HepG2 (cell line): Measurements from ENCODE around the gene BAHCC1. TPM values are rescaled to one million over a fixed set of nuclear protein-coding genes. Genes with fewer than 3 reads are reported as not detected.

Experiments
- ATAC-seq: fragments of 200-7000 bp; cut with Tn5 transposase; 3 replicates; pipeline ENCODE4 v1.9.1; 2020; ENCODE audit warnings: mild to moderate bottlenecking, moderate library complexity
- BruUV-seq: library from RNA; stranded (reverse); fragments of 400-500 nt; replicated peaks from 2 replicates; lab custom pipeline; 2021; lab: Mats Ljungman, UMichigan
- CTCF ChIA-PET: fragments of 300-600 bp; formaldehyde crosslinking; extraction: SDS; loops from one replicate; lab custom pipeline; 2021; ENCODE audit warnings: low total read pairs, inconsistent platforms, low intra/inter-chr PET ratio; lab: Yijun Ruan, JAX
- POLR2A ChIA-PET: fragments of 350-600 bp; sonication (Branson Sonifier 250); formaldehyde crosslinking; loops from one replicate; lab custom pipeline; 2020; ENCODE audit warnings: antibody characterized with exemption, inconsistent platforms; lab: Yijun Ruan, JAX
- DNase-seq: peaks from one replicate; pipeline ENCODE4 v3.0.0-alpha.2; 2015; ENCODE audit warnings: low spot score
- FAIRE-seq: peaks from 3 replicates; lab custom pipeline; 2011; peaks lifted over from hg19 to GRCh38; lab: Jason Lieb, UNC
- H2AFZ ChIP-seq: one replicate; pipeline ENCODE4 v1.6.1; 2011; ENCODE audit warnings: low read length, inconsistent platforms
- H3K27ac ChIP-seq: fragments of 300-600 bp; 3 replicates; pipeline ENCODE4 v1.8.0; 2011; ENCODE audit warnings: mixed run types, mild to moderate bottlenecking, mixed read lengths, low read length, inconsistent platforms; ENCODE audit not compliant: insufficient read depth; ENCODE audit errors: extremely low read length
- H3K27me3 ChIP-seq, 2 experiments: fragments of 200-600 bp in 1 of 2; 2 replicates in 1 of 2; 3 replicates in 1 of 2; pipeline versions ENCODE4 v1.6.0 to v1.8.0; 2011; ENCODE audit warnings: low read length in 2 of 2, mild to moderate bottlenecking in 2 of 2, moderate library complexity in 2 of 2, inconsistent platforms in 1 of 2; ENCODE audit not compliant: insufficient read depth in 2 of 2, control insufficient read depth in 1 of 2
- H3K36me3 ChIP-seq, 2 experiments: fragments of 200-600 bp in 1 of 2; replicated peaks in 1 of 2; 2 replicates in 1 of 2; 3 replicates in 1 of 2; pipeline versions ENCODE4 v1.5.1 to v1.8.0; 2011; ENCODE audit warnings: low read length in 2 of 2, inconsistent platforms in 1 of 2; ENCODE audit not compliant: insufficient read depth in 2 of 2, control insufficient read depth in 1 of 2
- H3K4me1 ChIP-seq: 2 replicates; pipeline ENCODE4 v1.5.1; 2012; ENCODE audit warnings: low read length, inconsistent platforms; ENCODE audit not compliant: insufficient read depth
- H3K4me2 ChIP-seq: 2 replicates; pipeline ENCODE4 v1.6.0; 2011; ENCODE audit warnings: low read depth, low read length, inconsistent platforms
- H3K4me3 ChIP-seq, 3 experiments: fragments of 200-600 bp in 1 of 3; sonication (generic), shearing (Covaris generic) in 1 of 3; replicated peaks in 1 of 3; 2 replicates each; pipeline ENCODE4 v1.5.1; 2011 to 2016; ENCODE audit warnings: low read length in 3 of 3, inconsistent platforms in 2 of 3, low read depth in 2 of 3, mild to moderate bottlenecking in 2 of 3, control low read depth in 1 of 3, mixed read lengths in 1 of 3; ENCODE audit not compliant: insufficient read depth in 1 of 3
- H3K79me2 ChIP-seq: one replicate; pipeline ENCODE4 v1.6.1; 2011; ENCODE audit warnings: low read length, inconsistent platforms; ENCODE audit not compliant: insufficient read depth
- H3K9ac ChIP-seq: 2 replicates; pipeline ENCODE4 v1.6.0; 2011; ENCODE audit warnings: mild to moderate bottlenecking, low read depth, low read length, inconsistent platforms; ENCODE audit not compliant: insufficient read depth
- H3K9me3 ChIP-seq: 2 replicates; pipeline ENCODE4 v1.5.1; 2012; ENCODE audit warnings: mild to moderate bottlenecking, low read length
- H4K20me1 ChIP-seq: 2 replicates; pipeline ENCODE4 v1.6.0; 2011; ENCODE audit warnings: inconsistent platforms, mild to moderate bottlenecking, low read length, moderate library complexity; ENCODE audit not compliant: insufficient read depth
- AGO2 ChIP-seq: fragments of 200-400 bp; formaldehyde crosslinking; optimal IDR thresholded peaks from 2 replicates; pipeline ENCODE3; 2017; ENCODE audit warnings: mild to moderate bottlenecking, low read depth, low read length, moderate library complexity
- DNMT1 ChIP-seq: sonication (generic); formaldehyde crosslinking; IDR thresholded peaks from 2 replicates; pipeline ENCODE4 v1.5.1; 2020; ENCODE audit warnings: mild to moderate bottlenecking, missing genetic modification reagents
- whole genome bisulfite sequencing: methylation state at CpG from one replicate; pipeline ENCODE4 v1.1.6; 2017; ENCODE audit warnings: low lambda C conversion rate; 5-methylcytosine and 5-hydroxymethylcytosine counted together
- in situ Hi-C: cut with HindIII; loops from 2 replicates; pipeline ENCODE4 v1.10.0; 2017; ENCODE audit warnings: low pct_unique_long_range_greater_than_20kb; ENCODE audit not compliant: extremely low pct_ligation_motif_present
- intact Hi-C: fragments of 100-400 bp; cut with micrococcal nuclease; formaldehyde crosslinking; loops from one replicate; pipeline ENCODE4 v1.10.0; 2022; ENCODE audit not compliant: unreplicated experiment
- polyA plus RNA-seq, 8 experiments: library from polyadenylated mRNA; depleted of rRNA in 3 of 8; stranded (reverse) in 7 of 8; unstranded in 1 of 8; fragments of >200 nt; fragmentation: Illumina TruSeq in 4 of 8; extraction: Trizol in 4 of 8; gene quantifications; 2 replicates each; pipeline versions ENCODE4 v1.2.1 to v1.2.3, GENCODE V29; 2011 to 2016; ENCODE audit warnings: low read depth in 4 of 8, missing spikeins in 1 of 8, mixed read lengths in 1 of 8; ENCODE audit not compliant: insufficient read depth in 1 of 8
- total RNA-seq, 5 experiments: library from RNA; depleted of rRNA; stranded (reverse); fragments of >200 nt; fragmentation: Illumina TruSeq; extraction: Trizol; gene quantifications; 2 replicates each; pipeline ENCODE4 v1.2.3, GENCODE V29; 2016; ENCODE audit warnings: low read depth in 1 of 5
- TF ChIP-seq, protein P1 (sequence below): sonication (generic); formaldehyde crosslinking; conservative IDR thresholded peaks from 2 replicates; pipeline ENCODE4 v1.8.0; 2022; ENCODE audit warnings: mild to moderate bottlenecking, moderate library complexity, missing genetic modification reagents
- TF ChIP-seq, protein P2 (sequence below): sonication (generic); formaldehyde crosslinking; IDR thresholded peaks from 2 replicates; pipeline ENCODE4 v1.8.1; 2023; ENCODE audit warnings: mild to moderate bottlenecking, moderate library complexity, missing genetic modification reagents

BAHCC1 gene
- total and polyA plus RNA-seq, 2 of the 13 experiments (the other 11 are each of a cell fraction or from before 2014, with no cell fraction given): 1.4 to 1.7 TPM

DNA sequence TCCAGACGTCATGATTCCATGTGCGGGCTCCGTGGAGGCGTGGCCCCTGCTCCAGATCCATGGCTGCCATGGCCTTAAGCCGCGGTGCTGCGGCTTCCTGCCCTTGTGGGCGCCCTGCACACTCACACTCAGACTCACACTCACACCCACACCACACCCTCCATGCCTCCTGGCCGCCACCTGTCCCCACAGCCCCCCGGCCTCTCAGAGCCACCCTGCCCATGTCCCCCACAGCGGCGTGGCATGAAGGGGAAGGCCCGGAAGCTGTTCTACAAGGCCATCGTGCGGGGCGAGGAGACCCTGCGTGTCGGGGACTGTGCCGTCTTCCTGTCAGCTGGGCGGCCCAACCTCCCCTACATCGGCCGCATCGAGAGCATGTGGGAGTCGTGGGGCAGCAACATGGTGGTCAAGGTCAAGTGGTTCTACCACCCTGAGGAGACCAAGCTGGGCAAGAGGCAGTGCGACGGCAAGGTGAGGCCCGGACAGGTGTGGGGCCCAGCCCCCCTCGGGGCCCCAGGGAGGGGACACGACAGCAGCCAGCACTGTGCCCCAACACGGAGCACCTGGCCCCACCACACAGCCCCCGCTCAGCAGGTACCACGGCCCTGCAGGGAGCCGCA, 67.4 kb downstream of the BAHCC1 start:
- no peak for ATAC-seq
- H3K79me2 ChIP-seq: no peaks in the 10 kb centered on the region
- ChIA-PET POLR2A (no interaction called here), CTCF (no interaction called here)
- no peak overlapping the region for H3K4me2 ChIP-seq
- 86% methylated on average over 16 of the region's 33 CpGs for WGBS
- intact Hi-C loops (no loop called here), in situ Hi-C loops (no loop called here)
- no peak overlapping the region for H3K9ac ChIP-seq
- H2AFZ ChIP-seq: no peak overlapping the region
- no peaks in the 10 kb centered on the region for H4K20me1 ChIP-seq
- no peak for DNase-seq
- peaks cover 26% of the 10 kb centered on the region for H3K4me1 ChIP-seq
- no TSS peak for BruUV-seq
- no peaks in the 10 kb centered on the region for H3K9me3 ChIP-seq
- H3K27ac ChIP-seq: no peak overlapping the region
- FAIRE-seq: no peak
- TF ChIP-seq DNMT1 (0 out of 2 replicates have a peak, but pooled peaks have one; percentile 26), AGO2 (peak; percentile 26)
- TF ChIP-seq, protein P1, sequence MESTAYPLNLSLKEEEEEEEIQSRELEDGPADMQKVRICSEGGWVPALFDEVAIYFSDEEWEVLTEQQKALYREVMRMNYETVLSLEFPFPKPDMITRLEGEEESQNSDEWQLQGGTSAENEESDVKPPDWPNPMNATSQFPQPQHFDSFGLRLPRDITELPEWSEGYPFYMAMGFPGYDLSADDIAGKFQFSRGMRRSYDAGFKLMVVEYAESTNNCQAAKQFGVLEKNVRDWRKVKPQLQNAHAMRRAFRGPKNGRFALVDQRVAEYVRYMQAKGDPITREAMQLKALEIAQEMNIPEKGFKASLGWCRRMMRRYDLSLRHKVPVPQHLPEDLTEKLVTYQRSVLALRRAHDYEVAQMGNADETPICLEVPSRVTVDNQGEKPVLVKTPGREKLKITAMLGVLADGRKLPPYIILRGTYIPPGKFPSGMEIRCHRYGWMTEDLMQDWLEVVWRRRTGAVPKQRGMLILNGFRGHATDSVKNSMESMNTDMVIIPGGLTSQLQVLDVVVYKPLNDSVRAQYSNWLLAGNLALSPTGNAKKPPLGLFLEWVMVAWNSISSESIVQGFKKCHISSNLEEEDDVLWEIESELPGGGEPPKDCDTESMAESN (CRISPR knock-in tag): no peak
- TF ChIP-seq, protein P2, sequence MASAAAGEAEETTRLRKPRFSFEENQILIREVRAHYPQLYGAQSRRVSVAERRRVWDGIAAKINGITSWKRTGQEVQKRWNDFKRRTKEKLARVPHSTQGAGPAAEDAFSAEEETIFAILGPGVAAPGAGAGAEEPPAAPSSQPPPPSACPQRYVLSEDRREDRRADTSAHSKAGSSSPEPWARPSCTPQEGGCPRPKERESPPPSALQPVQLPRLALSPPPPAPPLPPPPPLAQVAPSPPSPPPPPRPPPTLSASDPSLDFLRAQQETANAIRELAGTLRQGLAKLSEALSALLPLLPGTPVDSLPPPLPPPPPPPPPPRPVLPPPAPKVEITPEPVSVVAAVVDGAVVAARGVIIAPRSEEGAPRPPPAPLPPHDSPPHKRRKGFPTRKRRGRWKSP: no peak
- H3K27me3 ChIP-seq: peaks cover 1 to 5% of the 10 kb centered on the region in 2 experiments; a peak in 4 of 5 replicates
- H3K4me3 ChIP-seq: no peak overlapping the region
- H3K36me3 ChIP-seq: no peaks in the 10 kb centered on the region; a peak in 1 of 5 replicates
